Glutamatergic neuron (in vitro differentiated cells): ENCODE results near the gene DEPDC5. TPM values are rescaled to one million over a fixed set of nuclear protein-coding genes. Genes with fewer than 3 reads are reported as not detected.
A peak's percentile ranks its signal among the peaks of the same experiment; 100 is the strongest.

Source experiments
- DNase-seq: peaks from one replicate; pipeline ENCODE4 v3.0.0; 2022
- H3K27ac Mint-ChIP-seq: one replicate; pipeline ENCODE4 v1.8.0; 2020; ENCODE audit warnings: mild to moderate bottlenecking, mixed read lengths, inconsistent platforms; ENCODE audit not compliant: unreplicated experiment
- H3K27me3 Mint-ChIP-seq: one replicate; pipeline ENCODE4 v1.8.0; 2020; ENCODE audit warnings: mild to moderate bottlenecking, moderate library complexity, mixed read lengths, inconsistent platforms; ENCODE audit not compliant: unreplicated experiment
- H3K36me3 Mint-ChIP-seq: one replicate; pipeline ENCODE4 v1.8.0; 2020; ENCODE audit warnings: mild to moderate bottlenecking, mixed read lengths, inconsistent platforms; ENCODE audit not compliant: unreplicated experiment
- H3K4me1 Mint-ChIP-seq: one replicate; pipeline ENCODE4 v1.8.0; 2020; ENCODE audit warnings: mild to moderate bottlenecking, low read depth, mixed read lengths, inconsistent platforms; ENCODE audit not compliant: unreplicated experiment
- H3K4me3 Mint-ChIP-seq: one replicate; pipeline ENCODE4 v1.8.0; 2020; ENCODE audit warnings: mild to moderate bottlenecking, mixed read lengths, inconsistent platforms; ENCODE audit not compliant: unreplicated experiment
- H3K9me3 Mint-ChIP-seq: one replicate; pipeline ENCODE4 v1.8.0; 2020; ENCODE audit warnings: mild to moderate bottlenecking, moderate library complexity, mixed read lengths, inconsistent platforms; ENCODE audit not compliant: unreplicated experiment
- CTCF ChIP-seq: fragments of 200-600 bp; sonication (generic); IDR thresholded peaks from one replicate; pipeline ENCODE4 v1.5.0; 2021; ENCODE audit not compliant: partially characterized antibody, unreplicated experiment
- total RNA-seq: library from RNA; stranded (reverse); fragmentation: NEBNext Ultra II Directional; extraction: Animal tissue kit (Norgen Biotek cat#: 25700); gene quantifications from one replicate; pipeline ENCODE4 v1.2.1, GENCODE V29; 2021; ENCODE audit not compliant: unreplicated experiment

The DEPDC5 gene
- total RNA-seq, 1 donor from 2014 or later: 32.0 TPM

GRCh38 chr22:31748490-31748889 is 5.3 kb upstream of the DEPDC5 start:
- Mint-ChIP-seq H3K27me3 (no peaks in the 10 kb centered on the region), H3K4me3 (peak overlapping the region; percentile 94), H3K36me3 (no peaks in the 10 kb centered on the region), H3K27ac (peak overlapping the region; percentile 74), H3K9me3 (no peaks in the 10 kb centered on the region), H3K4me1 (peaks cover 7% of the 10 kb centered on the region)
- no peak for TF ChIP-seq CTCF
- no peak for DNase-seq

- H3K27ac Mint-ChIP-seq: peak within 1 kb of the TSS; percentile 74
- peak; percentile 99 for DNase-seq
- no peak for TF ChIP-seq CTCF
- H3K4me3 Mint-ChIP-seq: peak within 1 kb of the TSS; percentile 94
- H3K36me3 Mint-ChIP-seq: no peaks in the 10 kb centered on the region
- no peaks in the 10 kb centered on the region for H3K27me3 Mint-ChIP-seq
- H3K9me3 Mint-ChIP-seq: peaks cover 3% of the 10 kb centered on the region
- peaks cover 11% of the 10 kb centered on the region for H3K4me1 Mint-ChIP-seq
Observed at GRCh38 chr22:31749636-31750364, 4.0 kb upstream of the DEPDC5 start, which contains the start of gene PRR14L. TSS of gene PRR14L (minus strand) at chr22:31750132. CDS start at chr22:31738860, 11,272 bp downstream.

- Mint-ChIP-seq H3K4me1 (peaks cover 11% of the 10 kb centered on the region), H3K36me3 (no peaks in the 10 kb centered on the region), H3K27ac (peak overlapping the region; percentile 74), H3K9me3 (peaks cover 3% of the 10 kb centered on the region), H3K27me3 (no peaks in the 10 kb centered on the region), H3K4me3 (peak overlapping the region; percentile 94)
- TF ChIP-seq CTCF: no peak
- DNase-seq: no peak
Observed at GRCh38 chr22:31750365-31751284, 3.2 kb upstream of the DEPDC5 start.

- no peak for DNase-seq
- peaks cover 3% of the 10 kb centered on the region for H3K9me3 Mint-ChIP-seq
- H3K4me1 Mint-ChIP-seq: peaks cover 11% of the 10 kb centered on the region
- peak overlapping the region; percentile 95 for H3K4me3 Mint-ChIP-seq
- no peaks in the 10 kb centered on the region for H3K36me3 Mint-ChIP-seq
- peak overlapping the region; percentile 99 for H3K27ac Mint-ChIP-seq
- no peak for TF ChIP-seq CTCF
- no peaks in the 10 kb centered on the region for H3K27me3 Mint-ChIP-seq
Observed at GRCh38 chr22:31752096-31752847, 1.5 kb upstream of the DEPDC5 start.
